K562 (cell line): ENCODE data around the gene ZSCAN2. TPM values are rescaled to one million over a fixed set of nuclear protein-coding genes. Genes with fewer than 3 reads are reported as not detected.
A peak's percentile ranks its signal among the peaks of the same experiment; 100 is the strongest.

ENCODE experiments used
- ATF7 ChIP-seq: fragments of 450-650 bp; IDR thresholded peaks from 2 replicates; pipeline ENCODE4 v1.7.1; 2014; ENCODE audit warnings: mild to moderate bottlenecking, moderate library complexity
- CBX3 ChIP-seq, 2 experiments: IDR thresholded peaks; 1 replicate in 1 of 2; 2 replicates in 1 of 2; pipeline ENCODE4 v1.6.1; 2012; ENCODE audit warnings: inconsistent platforms in 2 of 2, low read length in 2 of 2, borderline replicate concordance in 1 of 2, control low read depth in 1 of 2
- CEBPB ChIP-seq: fragments of 450-650 bp; IDR thresholded peaks from 2 replicates; pipeline ENCODE4 v1.6.1; 2016; ENCODE audit warnings: missing genetic modification characterization, missing compliant biosample characterization
- CHD1 ChIP-seq: fragments of 200-600 bp; sonication (generic); IDR thresholded peaks from one replicate; pipeline ENCODE4 v1.6.1; 2012; ENCODE audit warnings: mild to moderate bottlenecking, moderate library complexity, low read length, inconsistent platforms
- E2F4 ChIP-seq: sonication (generic); formaldehyde crosslinking; IDR thresholded peaks from 2 replicates; pipeline ENCODE4 v1.8.0; 2022; ENCODE audit warnings: mild to moderate bottlenecking, low read depth, missing genetic modification reagents
- ESRRA ChIP-seq: fragments of 450-650 bp; IDR thresholded peaks from 2 replicates; pipeline ENCODE4 v1.6.1; 2014; ENCODE audit warnings: low read depth, mild to moderate bottlenecking, moderate library complexity, borderline replicate concordance
- HCFC1 ChIP-seq: IDR thresholded peaks from 2 replicates; pipeline ENCODE4 v1.6.1; 2012; ENCODE audit warnings: low read depth, low read length, improper control_type of control experiment
- HDAC2 ChIP-seq: fragments of 450-650 bp; IDR thresholded peaks from 2 replicates; pipeline ENCODE4 v1.6.1; 2016; ENCODE audit warnings: mild to moderate bottlenecking
- HIVEP1 ChIP-seq: fragments of 250-450 bp; sonication (Bioruptor Pico); IDR thresholded peaks from 2 replicates; pipeline ENCODE4 v1.4.0; 2020; ENCODE audit warnings: mild to moderate bottlenecking
- MCM2 ChIP-seq: fragments of 450-650 bp; IDR thresholded peaks from 2 replicates; pipeline ENCODE4 v1.6.1; 2017; ENCODE audit warnings: low read depth, mild to moderate bottlenecking
- MCM5 ChIP-seq: fragments of 450-650 bp; IDR thresholded peaks from 2 replicates; pipeline ENCODE4 v1.6.1; 2016; ENCODE audit warnings: low read depth
- NCOA1 ChIP-seq: fragments of 450-650 bp; IDR thresholded peaks from 2 replicates; pipeline ENCODE4 v1.6.1; 2016; ENCODE audit warnings: low read depth
- NR1H2 ChIP-seq: sonication (generic); formaldehyde crosslinking; IDR thresholded peaks from 2 replicates; pipeline ENCODE4 v1.4.0; 2020; ENCODE audit warnings: mild to moderate bottlenecking, missing genetic modification reagents
- NR2C2 ChIP-seq, 2 experiments: fragments of 200-800 bp in 1 of 2; sonication (Bioruptor generic) in 1 of 2; sonication (generic) in 1 of 2; formaldehyde crosslinking in 1 of 2; IDR thresholded peaks; 2 replicates each; pipeline versions ENCODE4 v1.6.1 to v1.8.0; 2016 to 2022; ENCODE audit warnings: mild to moderate bottlenecking in 1 of 2, missing compliant biosample characterization in 1 of 2, missing genetic modification characterization in 1 of 2, missing genetic modification reagents in 1 of 2
- RBBP5 ChIP-seq: fragments of 200-600 bp; sonication (generic); IDR thresholded peaks from 2 replicates; pipeline ENCODE4 v1.6.1; 2012; ENCODE audit warnings: borderline replicate concordance, mild to moderate bottlenecking, low read length, control low read depth, inconsistent platforms; ENCODE audit not compliant: insufficient read depth, poor library complexity, severe bottlenecking
- RBM14 ChIP-seq: fragments of 200-400 bp; formaldehyde crosslinking; IDR thresholded peaks from 2 replicates; pipeline ENCODE4 v1.6.1; 2018; ENCODE audit warnings: low read depth, mild to moderate bottlenecking, low read length, moderate library complexity, borderline replicate concordance; ENCODE audit not compliant: insufficient read depth
- RUNX1 ChIP-seq: sonication (generic); IDR thresholded peaks from 2 replicates; pipeline ENCODE4 v1.6.1; 2016; ENCODE audit warnings: antibody characterized with exemption, low read depth
- SAFB2 ChIP-seq: fragments of 200-400 bp; formaldehyde crosslinking; IDR thresholded peaks from 2 replicates; pipeline ENCODE4 v1.6.1; 2018; ENCODE audit warnings: borderline replicate concordance, low read length, low read depth, moderate library complexity; ENCODE audit not compliant: severe bottlenecking
- SPI1 ChIP-seq: IDR thresholded peaks from 2 replicates; pipeline ENCODE4 v1.6.1; 2011; ENCODE audit warnings: low read depth, low read length, control low read depth, borderline replicate concordance
- SREBF2 ChIP-seq: sonication (generic); formaldehyde crosslinking; IDR thresholded peaks from 2 replicates; pipeline ENCODE4 v1.4.0; 2020; ENCODE audit warnings: mild to moderate bottlenecking, missing genetic modification reagents
- SRSF3 ChIP-seq: fragments of 200-400 bp; formaldehyde crosslinking; IDR thresholded peaks from 2 replicates; pipeline ENCODE4 v1.6.1; 2016; ENCODE audit warnings: mild to moderate bottlenecking, low read length, moderate library complexity; ENCODE audit not compliant: insufficient read depth
- TCF15 ChIP-seq: fragments of 250-450 bp; sonication (Bioruptor Pico); IDR thresholded peaks from 2 replicates; pipeline ENCODE4 v1.8.0; 2022; ENCODE audit warnings: moderate library complexity, mild to moderate bottlenecking, inconsistent platforms
- TCF7 ChIP-seq: sonication (generic); IDR thresholded peaks from 2 replicates; pipeline ENCODE4 v1.6.1; 2016; ENCODE audit warnings: antibody characterized with exemption, borderline replicate concordance
- TCF7L2 ChIP-seq: fragments of 150-350 bp; IDR thresholded peaks from 2 replicates; pipeline ENCODE4 v1.6.1; 2016; ENCODE audit warnings: low read depth, mild to moderate bottlenecking, low read length, moderate library complexity
- ZBTB8A ChIP-seq: fragments of 450-650 bp; IDR thresholded peaks from 2 replicates; pipeline ENCODE4 v1.6.1; 2018; ENCODE audit warnings: mild to moderate bottlenecking, moderate library complexity; ENCODE audit not compliant: partially characterized antibody
- ZNF282 ChIP-seq: sonication (generic); formaldehyde crosslinking; IDR thresholded peaks from 2 replicates; pipeline ENCODE4 v1.8.1; 2023; ENCODE audit warnings: missing genetic modification reagents
- ZNF449 ChIP-seq: fragments of 250-450 bp; sonication (Bioruptor Pico); IDR thresholded peaks from 2 replicates; pipeline ENCODE4 v1.8.0; 2022; ENCODE audit warnings: moderate library complexity, mild to moderate bottlenecking, inconsistent platforms
- polyA plus RNA-seq, 8 experiments: library from polyadenylated mRNA; depleted of rRNA in 4 of 8; stranded (reverse) in 5 of 8; unstranded in 3 of 8; fragments of >200 nt; fragmentation: Nextera tagmentation in 2 of 8; fragmentation: Illumina TruSeq in 1 of 8; extraction: Ambion mirVana in 2 of 8; extraction: Trizol in 1 of 8; gene quantifications; 2 replicates each; pipeline versions ENCODE4 v1.2.1 to v1.2.3, GENCODE V29; 2011 to 2014; ENCODE audit warnings: inconsistent platforms in 1 of 8, missing spikeins in 1 of 8
- total RNA-seq, 7 experiments: library from RNA; depleted of rRNA in 6 of 7; stranded (reverse); fragments of >200 nt in 6 of 7; fragmentation: Illumina TruSeq in 2 of 7; extraction: Trizol in 2 of 7; gene quantifications; 2 replicates each; pipeline versions ENCODE4 v1.2.1 to v1.2.3, GENCODE V29; 2011 to 2021; ENCODE audit warnings: low replicate concordance in 1 of 7

Gene ZSCAN2
- total and polyA plus RNA-seq, 9 of the 15 experiments (the other 6 are each of a cell fraction or from before 2014, with no cell fraction given), result 1.7 to 14.2 (median 6.6) TPM

DNA sequence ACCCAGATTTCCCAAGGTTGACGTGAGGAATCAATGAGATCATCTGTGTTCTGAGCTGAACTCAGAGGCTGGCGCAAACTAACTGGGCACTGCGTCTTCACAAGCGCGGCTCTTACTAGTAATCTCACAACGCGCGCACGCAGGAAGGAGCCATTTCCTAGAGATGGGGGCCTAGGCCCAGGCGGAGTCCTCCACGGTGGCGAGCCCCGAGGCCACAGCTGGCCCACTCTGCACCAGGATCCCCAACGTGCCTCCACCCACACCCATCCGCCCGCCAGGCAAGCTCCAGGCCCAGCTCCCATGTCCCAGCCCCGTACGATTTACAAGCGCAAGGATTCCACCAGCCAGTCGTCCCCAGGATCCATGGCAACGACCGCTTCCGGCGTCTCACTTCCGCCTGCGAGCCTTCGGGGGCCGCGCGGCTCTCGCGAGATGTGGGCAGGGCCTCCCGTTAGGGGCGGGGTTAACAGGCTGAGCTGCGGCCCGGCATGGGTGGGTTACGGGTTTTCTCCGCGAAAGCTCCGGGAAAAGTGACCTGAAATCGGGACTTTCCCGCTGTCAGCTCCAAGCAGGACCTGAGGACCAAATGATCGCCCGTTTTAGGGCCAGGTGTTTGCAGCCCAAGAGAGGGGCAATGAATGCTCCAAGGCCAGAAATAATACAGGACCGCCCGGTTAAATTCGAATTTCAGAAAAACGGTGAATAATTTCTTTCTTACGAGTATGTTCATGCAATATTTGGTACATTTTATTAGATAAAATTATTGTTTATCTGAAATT is 53.3 kb downstream of the ZSCAN2 start, which contains the start of gene WDR73 (continued):
- TF ChIP-seq ZNF449, result no peak
- no peak for TF ChIP-seq NCOA1
- TF ChIP-seq ZBTB8A, result no peak
- TF ChIP-seq NR1H2 (CRISPR knock-in tag), result no peak
- no peak for TF ChIP-seq SRSF3
- TF ChIP-seq SREBF2, result no peak
- no peak for TF ChIP-seq RUNX1
- TF ChIP-seq HDAC2, result no peak
- TF ChIP-seq SPI1, result peak; percentile 75; the same call in 1 of the 2 replicates
- peak; percentile 64 for TF ChIP-seq HCFC1
- TF ChIP-seq HIVEP1 (CRISPR knock-in tag), result no peak
- TF ChIP-seq MCM2, result no peak
- peak; percentile 57 for TF ChIP-seq RBBP5
- TF ChIP-seq MCM5, result no peak
- TF ChIP-seq NR2C2 (CRISPR knock-in tag; IDR thresholded peaks at IDR 0.05), result peak; percentile 50; the same call in 1 of the 2 replicates
- no peak; the same call in 1 of the 2 replicates for TF ChIP-seq NR2C2 (tag; IDR thresholded peaks at IDR 0.05)
- no peak for TF ChIP-seq CEBPB
- TF ChIP-seq CBX3 (IDR thresholded peaks at IDR 0.05; ENCODE audit: borderline replicate concordance in 1 of 2, low read length in 2 of 2), result no peak
- TF ChIP-seq ESRRA, result no peak
- TF ChIP-seq ATF7, result peak; percentile 83
- TF ChIP-seq CHD1, result no peak
- no peak for TF ChIP-seq TCF7L2
- TF ChIP-seq ZNF282, result no peak
- no peak for TF ChIP-seq TCF15
- no peak for TF ChIP-seq E2F4
- TF ChIP-seq RBM14, result no peak
- TF ChIP-seq TCF7, result no peak
- no peak for TF ChIP-seq SAFB2
